Osteocyte (in vitro differentiated cells): ENCODE data around the gene FBXW12. TPM values are rescaled to one million over a fixed set of nuclear protein-coding genes. Genes with fewer than 3 reads are reported as not detected.

Experiments used
- DNase-seq: peaks from one replicate; pipeline ENCODE4 v3.0.0; 2021; ENCODE audit warnings: mixed read lengths; ENCODE audit not compliant: unreplicated experiment; ENCODE audit errors: extremely low spot score
- H3K27ac Mint-ChIP-seq: one replicate; pipeline ENCODE4 v1.8.0; 2021; ENCODE audit warnings: mild to moderate bottlenecking, mixed read lengths; ENCODE audit not compliant: unreplicated experiment
- H3K27me3 Mint-ChIP-seq: one replicate; pipeline ENCODE4 v1.8.0; 2021; ENCODE audit warnings: mixed read lengths; ENCODE audit not compliant: unreplicated experiment
- H3K36me3 Mint-ChIP-seq: one replicate; pipeline ENCODE4 v1.8.0; 2021; ENCODE audit warnings: mixed read lengths; ENCODE audit not compliant: unreplicated experiment
- H3K4me1 Mint-ChIP-seq: one replicate; pipeline ENCODE4 v1.8.0; 2021; ENCODE audit warnings: mixed read lengths; ENCODE audit not compliant: unreplicated experiment
- H3K4me3 Mint-ChIP-seq: one replicate; pipeline ENCODE4 v1.8.0; 2021; ENCODE audit warnings: mild to moderate bottlenecking, moderate library complexity, mixed read lengths; ENCODE audit not compliant: unreplicated experiment
- H3K9me3 Mint-ChIP-seq: one replicate; pipeline ENCODE4 v1.8.0; 2021; ENCODE audit warnings: mixed read lengths; ENCODE audit not compliant: unreplicated experiment
- total RNA-seq: library from RNA; stranded (reverse); gene quantifications from 2 replicates; pipeline ENCODE4 v1.2.1, GENCODE V29; 2021
- TF ChIP-seq, protein P1 (sequence below): fragments of 200-600 bp; sonication (generic); IDR thresholded peaks from 2 replicates; pipeline ENCODE4 v1.5.0; 2021; ENCODE audit warnings: antibody characterized with exemption, mild to moderate bottlenecking, moderate library complexity

The FBXW12 gene
- total RNA-seq, 1 donor from 2014 or later, result not detected

DNA sequence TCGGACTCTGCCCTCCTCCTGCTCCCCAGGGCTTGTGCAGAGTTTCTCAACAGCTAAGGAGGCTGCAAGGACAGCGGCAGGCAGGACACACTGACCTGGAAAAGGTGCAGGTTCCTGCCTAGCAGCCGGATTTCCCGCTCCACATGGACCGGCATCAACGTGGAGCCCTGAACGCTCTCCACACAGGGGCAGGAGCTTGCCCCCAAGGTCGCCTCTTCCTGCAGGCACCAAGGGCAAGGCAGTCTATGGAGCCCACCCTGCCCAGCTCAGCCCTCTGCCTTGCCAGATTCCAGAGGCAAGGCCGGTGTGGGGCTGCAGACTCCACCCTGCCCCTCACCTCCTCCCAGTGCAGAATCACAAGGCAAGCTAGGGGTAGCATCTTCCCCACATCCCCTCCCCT is 47.1 kb downstream of the FBXW12 start:
- H3K4me3 Mint-ChIP-seq, result no peak overlapping the region
- peaks cover 8% of the 10 kb centered on the region for H3K4me1 Mint-ChIP-seq
- peaks cover 23% of the 10 kb centered on the region for H3K36me3 Mint-ChIP-seq

GRCh38 chr3:48419597-48419996 is 47.6 kb downstream of the FBXW12 start:
- H3K4me1 Mint-ChIP-seq, result peaks cover 13% of the 10 kb centered on the region

More for the DNA sequence above, 47.1 kb downstream of the FBXW12 start:
- DNase-seq, result no peak
- Mint-ChIP-seq H3K27ac (no peak overlapping the region), H3K27me3 (no peaks in the 10 kb centered on the region), H3K9me3 (no peaks in the 10 kb centered on the region)
- TF ChIP-seq, protein P1, sequence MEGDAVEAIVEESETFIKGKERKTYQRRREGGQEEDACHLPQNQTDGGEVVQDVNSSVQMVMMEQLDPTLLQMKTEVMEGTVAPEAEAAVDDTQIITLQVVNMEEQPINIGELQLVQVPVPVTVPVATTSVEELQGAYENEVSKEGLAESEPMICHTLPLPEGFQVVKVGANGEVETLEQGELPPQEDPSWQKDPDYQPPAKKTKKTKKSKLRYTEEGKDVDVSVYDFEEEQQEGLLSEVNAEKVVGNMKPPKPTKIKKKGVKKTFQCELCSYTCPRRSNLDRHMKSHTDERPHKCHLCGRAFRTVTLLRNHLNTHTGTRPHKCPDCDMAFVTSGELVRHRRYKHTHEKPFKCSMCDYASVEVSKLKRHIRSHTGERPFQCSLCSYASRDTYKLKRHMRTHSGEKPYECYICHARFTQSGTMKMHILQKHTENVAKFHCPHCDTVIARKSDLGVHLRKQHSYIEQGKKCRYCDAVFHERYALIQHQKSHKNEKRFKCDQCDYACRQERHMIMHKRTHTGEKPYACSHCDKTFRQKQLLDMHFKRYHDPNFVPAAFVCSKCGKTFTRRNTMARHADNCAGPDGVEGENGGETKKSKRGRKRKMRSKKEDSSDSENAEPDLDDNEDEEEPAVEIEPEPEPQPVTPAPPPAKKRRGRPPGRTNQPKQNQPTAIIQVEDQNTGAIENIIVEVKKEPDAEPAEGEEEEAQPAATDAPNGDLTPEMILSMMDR, result no peak

GRCh38 chr3:48420561-48420960 is 48.5 kb downstream of the FBXW12 start:
- H3K36me3 Mint-ChIP-seq, result peaks cover 17% of the 10 kb centered on the region
- no peaks in the 10 kb centered on the region for H3K27me3 Mint-ChIP-seq
- no peak for DNase-seq
- peaks cover 21% of the 10 kb centered on the region for H3K4me1 Mint-ChIP-seq
- no peak overlapping the region for H3K4me3 Mint-ChIP-seq
- TF ChIP-seq, protein P1, result no peak
- H3K27ac Mint-ChIP-seq, result no peak overlapping the region
- no peaks in the 10 kb centered on the region for H3K9me3 Mint-ChIP-seq

More at GRCh38 chr3:48419597-48419996, 47.6 kb downstream of the FBXW12 start:
- Mint-ChIP-seq H3K27me3 (no peaks in the 10 kb centered on the region), H3K9me3 (no peaks in the 10 kb centered on the region), H3K36me3 (peaks cover 23% of the 10 kb centered on the region), H3K27ac (no peak overlapping the region), H3K4me3 (no peak overlapping the region)
- TF ChIP-seq, protein P1, result no peak
- no peak for DNase-seq

DNA sequence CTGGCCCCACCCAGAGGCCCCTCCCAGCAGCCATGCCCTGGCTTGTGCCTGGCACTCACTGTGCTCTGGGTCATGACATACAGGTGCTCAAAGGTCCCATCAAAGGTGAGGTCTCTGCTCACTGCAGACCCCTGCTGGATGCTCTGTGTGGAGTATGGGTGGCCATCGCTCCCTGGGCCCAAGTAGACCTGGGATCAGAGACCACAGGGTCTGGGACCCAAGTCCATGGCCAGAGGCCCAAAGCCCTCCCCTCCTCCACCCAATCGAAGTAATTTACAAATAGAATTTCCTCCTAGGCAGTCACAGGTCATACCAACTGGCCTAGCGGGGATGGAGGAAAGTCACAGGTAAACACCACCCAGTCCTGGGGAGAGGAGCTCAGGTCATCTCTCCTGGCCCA is 50.3 kb downstream of the FBXW12 start:
- H3K4me1 Mint-ChIP-seq, result peaks cover 38% of the 10 kb centered on the region
- H3K9me3 Mint-ChIP-seq, result no peaks in the 10 kb centered on the region
- H3K36me3 Mint-ChIP-seq, result peaks cover 9% of the 10 kb centered on the region
- TF ChIP-seq, protein P1, result no peak
- no peaks in the 10 kb centered on the region for H3K27me3 Mint-ChIP-seq
- DNase-seq, result no peak
- H3K4me3 Mint-ChIP-seq, result no peak overlapping the region
- H3K27ac Mint-ChIP-seq, result no peak overlapping the region

GRCh38 chr3:48422681-48423080 is 50.7 kb downstream of the FBXW12 start:
- H3K27ac Mint-ChIP-seq, result no peak overlapping the region
- no peaks in the 10 kb centered on the region for H3K9me3 Mint-ChIP-seq
- no peaks in the 10 kb centered on the region for H3K27me3 Mint-ChIP-seq
- H3K4me1 Mint-ChIP-seq, result peaks cover 42% of the 10 kb centered on the region
- H3K36me3 Mint-ChIP-seq, result peaks cover 6% of the 10 kb centered on the region
- DNase-seq, result no peak
- no peak overlapping the region for H3K4me3 Mint-ChIP-seq
- TF ChIP-seq, protein P1, result no peak
